ENCODE results near the gene PCOLCE2.

PCOLCE2 gene, protein sequence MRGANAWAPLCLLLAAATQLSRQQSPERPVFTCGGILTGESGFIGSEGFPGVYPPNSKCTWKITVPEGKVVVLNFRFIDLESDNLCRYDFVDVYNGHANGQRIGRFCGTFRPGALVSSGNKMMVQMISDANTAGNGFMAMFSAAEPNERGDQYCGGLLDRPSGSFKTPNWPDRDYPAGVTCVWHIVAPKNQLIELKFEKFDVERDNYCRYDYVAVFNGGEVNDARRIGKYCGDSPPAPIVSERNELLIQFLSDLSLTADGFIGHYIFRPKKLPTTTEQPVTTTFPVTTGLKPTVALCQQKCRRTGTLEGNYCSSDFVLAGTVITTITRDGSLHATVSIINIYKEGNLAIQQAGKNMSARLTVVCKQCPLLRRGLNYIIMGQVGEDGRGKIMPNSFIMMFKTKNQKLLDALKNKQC

DNA sequence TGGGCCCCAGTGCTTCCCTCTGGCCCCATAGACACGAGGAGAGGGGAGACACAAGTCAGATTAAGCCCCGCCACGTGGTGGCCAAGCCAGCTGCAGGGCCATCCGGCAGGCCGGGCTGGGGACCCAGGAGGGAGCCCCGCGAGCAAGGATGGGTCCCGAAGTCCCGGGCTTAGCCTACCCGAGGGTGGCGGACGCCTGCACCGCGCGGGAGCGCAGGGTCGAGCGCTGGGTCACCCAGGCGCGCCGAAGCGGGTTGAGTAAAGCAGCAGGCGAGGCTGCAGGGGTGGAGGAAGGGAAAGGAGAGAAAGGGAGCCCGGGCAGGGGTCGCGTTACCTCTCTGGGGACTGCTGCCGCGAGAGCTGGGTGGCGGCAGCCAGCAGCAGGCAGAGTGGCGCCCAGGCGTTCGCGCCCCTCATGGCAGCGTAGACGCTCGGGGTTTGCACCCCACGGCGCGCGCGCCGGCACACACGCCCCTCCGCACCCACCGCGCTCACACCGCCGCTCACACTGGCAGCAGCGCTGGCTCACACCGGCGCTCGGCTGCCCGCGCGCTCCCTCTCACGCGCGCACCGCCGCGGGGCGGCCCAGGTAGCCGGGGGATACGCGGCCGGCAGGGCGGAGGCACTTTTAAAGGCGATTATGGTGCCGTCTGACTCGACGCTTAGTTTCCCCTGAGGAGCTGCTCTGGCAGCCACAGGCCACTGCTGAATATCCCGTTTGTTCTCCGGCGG is at the start of gene PCOLCE2:
PCOLCE2 (minus strand) TSS at position 603 of the 731 bp plus-strand sequence; CDS start at position 416, 187 bp downstream.
- DNase-seq = peak; percentile 79 to 81

DNA sequence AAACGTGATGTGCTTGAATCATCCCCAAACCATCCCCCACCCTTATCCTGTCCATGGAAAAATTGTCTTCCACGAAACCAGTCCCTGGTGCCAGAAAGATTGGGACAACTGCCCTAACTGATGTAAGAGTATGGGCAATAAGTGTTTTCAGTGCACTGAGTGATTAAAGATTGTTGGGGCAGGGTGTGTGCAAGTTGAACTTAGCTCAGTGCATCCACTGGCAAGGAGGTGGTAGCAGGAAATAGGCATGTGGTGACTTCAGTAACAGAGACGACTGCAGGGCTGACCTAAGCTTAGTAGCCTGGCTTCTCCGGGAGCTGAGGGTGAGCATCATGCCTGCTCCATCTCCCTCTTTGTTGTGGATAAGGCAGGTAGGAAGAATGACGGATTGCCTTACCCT is 47.1 kb upstream of the PCOLCE2 start:
- no peak for DNase-seq

DNA sequence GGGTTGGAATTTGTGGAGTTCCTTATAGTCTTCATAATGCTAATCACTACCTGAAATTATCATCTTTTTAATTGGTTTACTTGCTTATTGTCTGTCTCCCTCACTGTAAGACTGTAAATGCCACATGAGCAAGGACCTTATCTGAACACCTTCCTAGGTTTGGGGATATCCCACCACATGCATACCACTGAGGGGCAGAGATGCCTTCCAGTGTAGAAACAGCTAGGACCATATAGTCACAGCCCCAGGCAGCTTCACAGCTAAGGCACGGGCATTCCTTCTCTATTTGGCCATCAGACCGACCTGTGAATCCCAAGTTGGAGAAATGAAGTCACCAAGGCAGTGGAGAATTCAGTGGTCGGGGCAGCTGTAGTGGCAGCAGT is 46.0 kb upstream of the PCOLCE2 start:
- DNase-seq = no peak

DNA sequence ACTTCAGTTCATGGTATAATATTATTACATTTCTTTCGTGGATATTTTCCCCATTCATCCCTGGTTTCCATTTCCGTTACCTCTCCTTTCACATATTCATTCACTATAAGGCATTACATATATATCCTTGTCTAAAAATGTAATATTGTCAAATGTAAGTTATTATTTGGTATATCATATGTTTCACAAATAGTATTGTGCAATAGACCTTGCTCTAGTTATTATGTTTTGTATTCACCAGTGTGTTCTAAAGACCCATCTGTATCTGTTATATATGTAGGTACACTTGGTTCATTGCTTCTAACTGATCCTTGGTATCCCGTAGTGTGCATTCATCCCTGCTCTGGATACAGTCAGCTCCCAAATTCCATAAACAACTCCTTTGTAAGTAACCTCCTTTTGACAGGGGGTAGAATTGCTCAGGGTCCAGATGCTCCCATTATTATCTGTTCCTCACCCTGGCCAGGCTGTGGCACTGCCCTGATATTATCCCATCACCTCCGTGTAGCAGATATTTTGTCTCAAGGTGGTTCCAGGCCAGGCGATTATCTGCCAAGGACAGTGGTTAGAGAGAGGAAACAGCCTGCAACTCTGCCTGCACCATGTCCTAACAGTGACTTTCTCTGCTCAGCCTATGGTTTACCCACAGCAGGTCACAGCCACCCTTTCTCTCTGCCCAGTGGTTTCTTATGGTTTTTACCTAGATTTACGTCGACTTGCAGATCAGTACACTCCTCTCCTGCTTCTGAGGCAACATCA is 45.4 kb upstream of the PCOLCE2 start:
- DNase-seq = no peak

DNA sequence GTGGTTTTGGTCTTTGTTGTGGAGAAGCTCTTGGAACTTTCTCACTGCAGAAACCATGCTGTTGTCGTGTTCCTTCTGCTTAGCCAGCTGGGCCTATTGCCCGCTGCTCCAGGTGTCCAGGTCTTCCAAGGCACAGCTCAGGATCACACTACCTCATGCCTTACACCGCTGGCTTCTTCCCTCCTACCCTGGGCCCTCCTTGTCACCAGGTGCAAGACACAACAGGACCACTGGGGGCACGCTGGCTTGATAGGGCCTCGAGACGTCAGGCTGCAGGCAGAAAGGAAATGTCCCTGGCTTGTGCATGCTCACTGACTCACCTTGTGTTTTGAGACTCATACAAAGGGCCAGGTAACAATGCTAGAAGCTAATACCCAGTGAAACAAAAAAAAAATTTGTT is 42.3 kb upstream of the PCOLCE2 start:
- DNase-seq = peak in 1 of 2 experiments; percentile 23

DNA sequence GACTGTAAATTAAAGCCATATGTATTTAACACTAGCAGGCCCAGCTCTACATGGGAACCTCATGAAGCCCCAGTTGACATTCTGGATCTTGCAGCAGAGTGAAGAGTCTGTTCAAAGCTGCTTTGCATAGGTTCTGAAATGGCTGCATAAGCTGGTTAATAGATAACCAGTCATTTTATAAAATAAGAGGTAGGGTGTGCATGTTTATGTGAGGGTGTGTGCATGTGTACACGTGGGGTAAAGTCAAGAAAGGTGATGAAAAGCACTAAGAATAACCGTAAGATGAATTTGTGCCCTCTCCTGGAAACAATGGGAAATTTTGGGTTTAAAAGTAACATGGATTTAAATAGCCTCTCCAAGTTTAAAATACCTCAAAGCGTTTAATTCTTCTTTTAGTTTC is 41.6 kb upstream of the PCOLCE2 start:
- no peak for DNase-seq

DNA sequence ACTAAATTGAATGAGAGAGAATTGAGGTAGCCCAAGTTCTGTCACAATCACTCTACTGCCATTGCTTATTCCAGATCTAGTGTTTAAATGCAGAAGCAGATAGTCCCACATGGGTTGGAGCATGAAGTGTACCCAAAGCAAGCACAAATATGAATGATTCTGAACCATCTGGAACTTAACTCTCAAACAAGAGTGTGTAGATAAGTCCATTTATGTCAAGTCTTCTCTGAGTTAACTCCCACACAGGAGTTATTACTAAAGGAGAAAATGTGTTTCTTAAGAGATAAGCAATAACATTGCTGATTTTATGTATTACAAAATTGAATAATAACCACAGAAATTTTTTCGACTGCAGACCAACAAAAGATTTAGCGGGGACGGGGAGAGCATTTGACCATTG is 41.0 kb upstream of the PCOLCE2 start:
- DNase-seq = no peak

DNA sequence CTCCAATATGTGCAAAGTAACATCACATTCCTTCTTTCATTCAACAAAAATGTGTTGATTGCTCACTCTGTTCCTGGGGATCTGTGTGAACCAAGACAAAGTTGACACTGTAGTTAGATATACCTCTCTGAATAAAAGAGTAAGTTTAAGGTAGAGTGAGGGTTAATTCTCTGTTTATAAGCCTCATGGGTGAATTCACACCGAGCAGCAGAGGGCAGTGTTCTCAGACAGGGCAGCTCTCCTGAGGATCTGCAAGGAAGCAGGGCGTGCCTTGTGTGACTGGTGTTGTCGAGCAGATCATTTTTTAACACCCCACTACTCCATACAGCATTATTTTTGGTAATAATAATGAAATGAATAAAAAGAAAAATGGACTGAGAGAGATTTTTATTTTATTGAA is 40.2 kb upstream of the PCOLCE2 start:
- DNase-seq = peak in 1 of 2 experiments; percentile 41

DNA sequence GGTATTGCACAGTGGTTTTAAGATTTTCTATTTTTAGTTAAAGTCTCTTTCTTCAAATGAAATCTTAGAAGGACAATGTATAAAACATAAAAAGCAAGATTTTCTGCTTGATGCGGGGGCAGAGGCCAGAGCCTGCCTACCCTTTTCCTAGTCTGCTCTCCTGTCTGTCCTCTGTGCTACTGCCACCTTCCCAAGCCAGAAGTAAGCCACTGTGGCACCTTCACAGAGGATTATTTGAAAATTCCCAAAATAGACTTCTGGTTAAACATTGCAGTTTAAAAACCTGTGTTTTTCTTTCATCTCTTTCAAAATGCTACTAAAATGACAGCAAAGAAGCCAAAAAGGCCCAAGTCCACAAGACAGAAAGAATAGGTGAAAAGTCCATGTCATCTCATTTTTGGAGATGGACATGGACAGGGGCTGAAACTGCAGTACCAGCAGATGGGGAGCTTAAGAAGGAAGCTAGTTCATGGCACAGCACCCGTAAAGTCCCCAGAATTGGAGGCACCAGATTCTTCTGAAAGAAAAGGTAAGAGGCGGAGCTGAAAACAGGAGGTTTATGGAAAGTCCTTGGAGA is 37.6 kb upstream of the PCOLCE2 start:
- DNase-seq = no peak

DNA sequence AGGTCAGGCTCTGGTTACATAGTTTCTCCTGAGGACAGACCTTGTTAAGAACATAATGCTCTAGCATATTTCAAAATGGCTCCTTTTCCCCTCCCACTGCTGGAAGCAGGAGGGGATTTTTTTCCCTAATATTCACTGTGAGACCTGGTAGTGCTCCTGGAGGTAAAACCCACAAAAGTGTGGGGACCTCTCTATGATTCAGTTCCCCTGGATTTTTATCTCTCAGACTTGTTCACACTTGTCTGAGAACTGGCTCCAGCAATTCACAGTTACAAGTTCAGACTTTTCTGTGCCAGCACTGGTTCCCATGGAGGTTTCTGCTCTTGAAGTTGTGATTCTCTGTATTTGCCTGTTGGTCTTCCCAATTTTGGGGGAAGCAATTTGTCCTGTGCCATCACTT is 36.3 kb upstream of the PCOLCE2 start:
- no peak for DNase-seq

DNA sequence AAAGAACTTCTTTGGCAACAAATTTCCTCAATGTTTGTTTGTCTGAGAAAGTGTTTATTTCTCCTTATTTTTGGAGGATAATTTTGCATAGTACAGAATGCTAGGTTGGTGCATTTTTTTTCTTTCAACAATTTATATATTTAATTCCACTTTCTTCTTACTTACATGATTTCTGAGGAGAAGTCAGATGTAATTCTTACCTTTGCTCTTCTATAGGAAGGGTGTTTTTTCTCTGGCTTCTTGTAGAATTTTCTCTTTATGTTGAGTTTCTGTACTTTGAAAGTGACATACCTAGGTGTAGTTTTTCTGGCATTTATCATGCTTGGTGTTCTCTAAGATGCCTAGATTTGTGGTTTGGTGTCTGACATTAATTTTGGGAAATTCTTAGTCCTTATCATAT is 34.8 kb upstream of the PCOLCE2 start:
- no peak for DNase-seq

DNA sequence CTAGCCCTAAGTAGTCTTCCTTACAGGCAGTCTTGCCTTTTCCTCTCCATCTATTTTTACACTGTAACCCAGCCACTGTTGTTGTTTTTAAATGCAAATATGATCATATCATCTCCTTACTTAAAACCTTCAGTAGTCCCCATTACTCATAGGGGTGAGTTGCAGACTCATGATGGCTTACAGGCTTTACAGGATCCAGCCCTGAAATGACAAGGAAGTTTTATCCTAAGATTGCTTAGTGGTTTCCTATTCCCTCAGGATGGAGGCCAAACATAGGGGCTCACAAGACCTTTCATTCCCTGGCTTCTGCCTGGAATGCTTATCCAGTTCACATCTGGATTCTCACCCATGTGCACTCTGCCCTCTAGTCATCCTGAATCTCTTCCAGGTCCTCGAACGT is 27.7 kb upstream of the PCOLCE2 start:
- no peak for DNase-seq

DNA sequence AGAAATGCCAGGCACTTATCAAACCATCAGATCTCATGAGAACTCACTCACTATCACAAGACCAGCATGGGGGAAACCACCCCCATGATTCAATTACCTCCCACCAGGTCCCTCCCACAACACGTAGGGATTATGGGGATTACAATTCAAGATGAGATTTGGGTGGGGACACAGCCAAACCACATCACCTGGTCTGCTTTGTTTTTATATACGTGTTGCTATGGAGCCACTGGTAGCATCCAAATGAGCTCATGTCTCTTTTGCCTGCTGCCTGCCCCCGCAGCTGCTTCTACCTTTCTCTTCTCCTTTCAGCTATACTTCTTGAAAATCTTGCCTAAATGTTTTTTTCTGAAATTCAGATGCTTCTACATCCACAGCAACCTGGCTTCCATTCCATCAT is 26.8 kb upstream of the PCOLCE2 start:
- DNase-seq = no peak

DNA sequence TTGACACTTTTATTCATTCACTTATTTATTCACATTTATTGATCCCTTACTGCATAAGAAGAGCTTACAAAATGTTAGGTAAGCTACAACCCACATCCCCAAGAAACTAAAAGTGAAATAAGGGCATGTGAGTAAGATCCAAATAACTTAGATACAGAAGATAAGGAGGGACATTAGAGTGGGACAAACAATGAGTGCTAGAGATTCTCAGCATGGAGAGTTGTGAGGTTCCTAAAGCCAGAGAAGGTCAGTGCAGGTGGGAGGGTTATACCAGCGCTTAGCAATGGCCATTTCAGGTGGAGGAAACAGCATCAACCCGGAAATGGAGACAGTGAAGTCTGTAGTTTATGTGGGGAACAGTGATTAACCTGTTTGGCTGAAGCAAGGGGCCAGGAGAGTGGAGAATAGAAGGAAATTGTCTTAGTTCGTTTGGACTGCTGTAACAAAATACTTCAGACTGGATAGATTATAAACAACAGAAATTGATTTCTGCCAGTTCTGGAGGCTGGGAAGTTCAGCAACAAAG is 25.5 kb upstream of the PCOLCE2 start:
- no peak for DNase-seq

DNA sequence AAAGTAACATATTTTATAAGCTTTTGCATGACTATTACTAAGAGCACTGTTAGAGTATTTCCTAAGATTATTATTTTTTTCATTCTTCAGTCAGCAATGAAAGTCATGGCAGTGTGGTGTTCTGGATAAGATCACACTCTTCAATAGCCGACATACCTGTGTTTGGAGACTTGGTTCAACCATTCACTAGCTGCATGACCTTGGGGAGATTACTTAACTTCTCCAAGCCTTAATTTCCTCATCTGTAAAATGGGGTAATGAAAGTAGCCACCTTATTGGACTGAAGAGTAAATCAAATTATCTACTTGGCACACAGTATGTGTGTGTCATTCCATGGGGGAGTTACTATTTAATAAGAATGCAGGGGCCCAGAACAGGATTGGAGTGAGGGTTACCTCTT is 24.5 kb upstream of the PCOLCE2 start:
- DNase-seq = no peak

DNA sequence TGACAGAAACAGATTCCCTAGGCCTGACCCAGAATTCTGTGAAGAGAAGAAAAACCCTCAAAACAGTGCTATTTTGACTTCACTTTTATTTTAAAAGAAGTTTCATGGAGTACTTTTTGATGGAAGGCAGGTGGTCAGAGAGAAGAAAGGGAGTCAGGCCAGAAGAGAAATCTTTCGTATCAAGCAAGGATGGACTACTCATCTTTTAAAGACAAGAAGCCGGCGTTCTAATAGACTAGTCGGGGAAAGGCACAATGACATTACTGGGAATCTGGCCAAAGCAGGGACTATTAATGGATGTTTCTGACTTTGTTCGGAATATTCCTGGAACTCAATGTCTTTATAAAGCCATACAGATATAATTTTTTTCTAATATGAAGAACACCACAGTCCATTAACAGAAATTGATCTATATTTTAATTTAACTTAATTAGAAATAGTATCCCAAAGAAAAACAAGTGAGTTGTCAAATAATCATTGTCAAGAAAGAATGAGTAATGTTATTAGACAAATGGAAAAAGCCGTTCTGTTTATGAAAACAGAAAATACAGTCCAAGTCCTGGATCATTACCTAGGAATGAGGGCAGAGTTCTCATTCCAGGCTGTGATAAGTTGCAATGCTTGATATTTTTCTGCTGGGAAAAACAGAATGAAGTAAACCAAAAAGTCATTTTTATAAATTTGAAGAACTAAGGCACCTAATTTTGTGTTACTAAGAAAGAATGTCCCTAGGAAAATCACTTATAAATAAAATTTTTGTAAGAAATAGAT is 23.7 kb upstream of the PCOLCE2 start:
- no peak for DNase-seq

DNA sequence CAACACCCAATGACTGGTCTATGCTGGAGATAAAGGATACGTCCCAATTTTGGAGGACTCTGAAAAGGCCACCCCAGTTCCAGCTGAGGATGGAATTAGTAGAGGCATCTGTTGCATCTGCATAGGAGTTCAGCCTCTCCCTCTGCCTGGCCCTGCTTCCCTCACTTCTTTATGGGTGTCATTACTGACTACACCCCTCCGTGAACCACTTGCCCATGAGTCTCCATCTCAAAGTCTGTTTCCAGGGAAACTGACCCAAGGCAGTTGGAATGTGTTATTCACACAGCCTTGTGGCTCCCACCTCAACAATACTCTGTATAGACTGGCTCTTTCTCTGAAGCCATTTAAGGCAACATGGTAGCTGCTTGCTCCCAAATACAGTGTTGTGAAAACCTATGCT is 21.4 kb upstream of the PCOLCE2 start:
- no peak for DNase-seq

DNA sequence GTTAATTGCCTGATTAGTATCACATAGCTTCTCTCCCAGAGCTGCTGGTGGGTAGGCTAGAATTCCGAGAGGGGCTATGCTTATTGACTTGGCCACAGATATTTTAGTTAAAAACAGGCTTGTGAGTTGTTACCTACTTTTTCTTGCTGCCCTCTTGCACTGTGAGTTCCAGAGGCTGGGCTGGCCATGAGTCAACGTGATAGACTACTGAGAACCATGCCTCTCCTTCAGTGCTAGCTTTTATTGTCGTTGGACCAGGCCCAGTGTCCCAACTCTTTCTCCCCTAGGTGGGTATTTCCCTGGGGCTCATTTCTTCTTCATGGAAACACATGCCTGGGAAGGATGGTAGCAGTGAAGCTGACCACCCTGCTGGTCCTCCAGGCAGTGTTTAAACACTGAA is 20.4 kb upstream of the PCOLCE2 start:
- no peak for DNase-seq

DNA sequence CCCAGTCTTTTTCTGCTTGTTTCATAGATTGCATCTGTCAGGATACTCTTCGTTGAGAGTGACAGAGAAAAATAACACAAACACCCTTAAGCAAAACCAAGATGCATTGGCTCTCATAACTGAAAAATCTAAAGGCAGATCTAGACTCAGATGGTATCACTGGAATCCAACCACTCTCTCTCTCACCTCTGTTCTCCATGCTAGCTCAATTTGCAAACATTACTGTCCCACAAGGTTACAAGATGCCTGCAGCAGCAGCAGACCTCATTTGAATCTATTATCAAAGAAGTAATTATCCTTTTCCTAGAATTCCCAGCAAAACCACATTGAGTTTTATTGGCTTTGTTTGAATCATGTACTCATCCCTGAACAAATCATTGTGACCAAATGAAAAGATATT is 19.1 kb upstream of the PCOLCE2 start:
- no peak for DNase-seq

DNA sequence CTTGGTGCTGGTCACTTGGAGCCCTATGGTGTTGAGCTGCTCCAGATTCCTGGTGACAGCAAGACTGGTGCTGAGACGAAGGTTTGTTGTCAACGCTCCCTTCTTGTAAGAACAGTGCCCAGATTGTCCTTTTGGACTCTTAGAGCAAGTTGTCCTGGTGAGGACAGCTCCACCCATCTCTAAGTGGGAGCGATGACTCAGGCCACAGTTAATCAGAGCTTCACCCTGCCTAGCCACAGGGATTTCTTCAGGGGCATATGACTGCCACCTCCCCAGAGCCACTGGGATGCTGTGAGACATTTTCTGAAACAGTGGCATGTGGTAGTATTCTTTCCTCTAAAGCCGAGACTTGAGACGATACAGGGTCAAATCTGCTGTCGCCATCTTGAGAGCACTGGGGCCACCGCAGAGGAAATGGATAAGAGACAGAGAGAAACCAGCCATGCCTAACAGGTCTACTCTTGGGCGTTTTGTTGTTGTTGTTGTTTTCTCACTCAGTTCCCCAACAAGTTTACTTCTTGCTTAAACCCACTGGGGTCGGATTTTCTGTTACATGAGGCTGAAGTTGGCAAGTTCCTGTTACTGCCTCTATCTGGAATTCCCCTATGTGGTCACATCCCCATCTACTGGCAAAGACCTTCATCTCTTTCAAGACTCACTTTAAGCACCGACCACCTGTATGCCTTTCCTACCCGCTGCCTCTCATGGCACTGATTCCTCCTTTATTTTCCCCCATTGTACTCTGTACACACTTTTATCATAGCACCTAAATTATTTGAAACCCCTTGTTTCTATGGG is 16.0 kb upstream of the PCOLCE2 start:
- DNase-seq = peak in 1 of 2 experiments; percentile 36

DNA sequence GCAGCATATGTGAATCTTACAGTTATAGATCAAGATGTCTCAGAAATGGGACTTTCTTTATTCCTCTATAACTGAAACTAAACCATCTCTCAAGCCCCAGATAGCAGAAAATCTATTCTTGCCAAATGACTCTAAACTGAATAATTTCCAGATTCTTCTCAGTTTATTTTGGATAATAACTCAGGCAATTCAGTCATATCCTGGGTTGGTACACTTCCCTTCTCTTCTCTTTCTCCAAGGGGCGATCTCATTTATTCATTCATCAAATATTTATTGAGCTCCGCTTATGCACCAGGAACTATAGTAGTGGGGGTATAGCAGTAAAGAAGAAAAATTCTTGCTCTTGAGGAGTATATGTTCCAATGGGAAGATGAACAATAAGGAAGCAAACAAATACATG is 13.5 kb upstream of the PCOLCE2 start:
- no peak for DNase-seq

Data from NCI-H524 (cell line).